ENCODE results near the gene PTGDR2. TPM values are rescaled to one million over a fixed set of nuclear protein-coding genes. Genes with fewer than 3 reads are reported as not detected.

The PTGDR2 gene
- total RNA-seq, 2 experiments from 2014 or later = 0.19 TPM; not detected in 1

Other genes starting within 250 kb of the PTGDR2 start
- not detected in 2 replicates for gene MS4A8, start 156.3 kb downstream of the PTGDR2 start, total RNA-seq (2014; rRNA removed; shearing (Covaris generic))
- not detected in 2 replicates for gene MS4A8, start 156.3 kb downstream of the PTGDR2 start, total RNA-seq (2022)
- gene MS4A18, start 131.2 kb downstream of the PTGDR2 start, total RNA-seq (2014; rRNA removed; shearing (Covaris generic)) = not detected in 2 replicates
- gene MS4A18, start 131.2 kb downstream of the PTGDR2 start, total RNA-seq (2022) = not detected in 2 replicates
- not detected in 2 replicates for gene MS4A15, start 99.1 kb downstream of the PTGDR2 start, total RNA-seq (2014; rRNA removed; shearing (Covaris generic))
- not detected in 2 replicates for gene MS4A15, start 99.1 kb downstream of the PTGDR2 start, total RNA-seq (2022)
- gene MS4A10, start 70.6 kb downstream of the PTGDR2 start, total RNA-seq (2014; rRNA removed; shearing (Covaris generic)) = not detected in 2 replicates
- gene MS4A10, start 70.6 kb downstream of the PTGDR2 start, total RNA-seq (2022) = not detected in 2 replicates
- 21.3 and 21.7 TPM in 2 replicates for gene CCDC86, start 13.8 kb downstream of the PTGDR2 start, total RNA-seq (2014; rRNA removed; shearing (Covaris generic))
- gene CCDC86, start 13.8 kb downstream of the PTGDR2 start, total RNA-seq (2022) = 17.7 and 24.7 TPM in 2 replicates
- gene ZP1, start 11.6 kb upstream of the PTGDR2 start, total RNA-seq (2014; rRNA removed; shearing (Covaris generic)) = not detected in 2 replicates
- gene ZP1, start 11.6 kb upstream of the PTGDR2 start, total RNA-seq (2022) = not detected in 2 replicates
- 95.2 and 120 TPM in 2 replicates for gene PRPF19, start 50.6 kb upstream of the PTGDR2 start, total RNA-seq (2014; rRNA removed; shearing (Covaris generic))
- 135 and 153 TPM in 2 replicates for gene PRPF19, start 50.6 kb upstream of the PTGDR2 start, total RNA-seq (2022)
- 57.0 and 62.4 TPM in 2 replicates for gene TMEM109, start 58.2 kb upstream of the PTGDR2 start, total RNA-seq (2014; rRNA removed; shearing (Covaris generic))
- gene TMEM109, start 58.2 kb upstream of the PTGDR2 start, total RNA-seq (2022) = 67.8 and 68.6 TPM in 2 replicates
- 5.0 and 8.9 TPM in 2 replicates for gene TMEM132A, start 68.5 kb upstream of the PTGDR2 start, total RNA-seq (2014; rRNA removed; shearing (Covaris generic))
- gene TMEM132A, start 68.5 kb upstream of the PTGDR2 start, total RNA-seq (2022) = 5.5 and 7.5 TPM in 2 replicates
- 7.2 and 12.6 TPM in 2 replicates for gene SLC15A3, start 96.2 kb upstream of the PTGDR2 start, total RNA-seq (2014; rRNA removed; shearing (Covaris generic))
- 41.4 and 43.9 TPM in 2 replicates for gene SLC15A3, start 96.2 kb upstream of the PTGDR2 start, total RNA-seq (2022)
- gene CD6, start 115.7 kb upstream of the PTGDR2 start, total RNA-seq (2014; rRNA removed; shearing (Covaris generic)) = not detected in 2 replicates
- gene CD6, start 115.7 kb upstream of the PTGDR2 start, total RNA-seq (2022) = not detected in 2 replicates
- gene CD5, start 246.5 kb upstream of the PTGDR2 start, total RNA-seq (2014; rRNA removed; shearing (Covaris generic)) = not detected in 2 replicates
- gene CD5, start 246.5 kb upstream of the PTGDR2 start, total RNA-seq (2022) = not detected in 2 replicates